CD8-positive, alpha-beta memory T cell (primary cell): ENCODE data around the gene GP9. TPM values are rescaled to one million over a fixed set of nuclear protein-coding genes. Genes with fewer than 3 reads are reported as not detected.
"Not testable (repeated sequence)": the region's sequence is repeated elsewhere in the genome, so short reads cannot be mapped to it uniquely, and the experiment has no call there.

ENCODE experiments used
- CTCF ChIA-PET: fragments of 350-600 bp; sonication (Branson Sonifier 250); formaldehyde crosslinking; loops from one replicate; lab custom pipeline; 2021; ENCODE audit warnings: antibody characterized with exemption; lab: Charles Lee
- POLR2A ChIA-PET: fragments of 350-600 bp; sonication (Branson Sonifier 250); formaldehyde crosslinking; loops from one replicate; lab custom pipeline; 2021; ENCODE audit warnings: antibody characterized with exemption; lab: Charles Lee
- DNase-seq, 5 donors: peaks; one replicate each; pipeline versions ENCODE4 v3.0.0 to v3.0.0-alpha.2; 2020 to 2022; ENCODE audit warnings: mixed read lengths in 1 of 5
- H3K27ac ChIP-seq: one replicate; pipeline ENCODE4 v1.7.0; 2013; ENCODE audit warnings: low read depth, mild to moderate bottlenecking, low read length, moderate library complexity
- H3K27me3 ChIP-seq: 2 replicates; pipeline ENCODE4 v1.7.0; 2013; ENCODE audit warnings: low read length, mild to moderate bottlenecking; ENCODE audit not compliant: insufficient read depth, poor library complexity, severe bottlenecking
- H3K36me3 ChIP-seq: 2 replicates; pipeline ENCODE4 v1.7.0; 2013; ENCODE audit warnings: mild to moderate bottlenecking, low read length, moderate library complexity; ENCODE audit not compliant: insufficient read depth
- H3K4me1 ChIP-seq: 2 replicates; pipeline ENCODE4 v1.7.0; 2013; ENCODE audit warnings: mild to moderate bottlenecking, low read length, moderate library complexity; ENCODE audit not compliant: insufficient read depth
- H3K4me3 ChIP-seq: 2 replicates; pipeline ENCODE4 v1.7.0; 2013; ENCODE audit warnings: mild to moderate bottlenecking, low read length
- H3K9me3 ChIP-seq: 2 replicates; pipeline ENCODE4 v1.7.0; 2013; ENCODE audit warnings: mild to moderate bottlenecking, low read length
- H3K27ac Mint-ChIP-seq, 8 donors: one replicate each; pipeline ENCODE4 v1.8.0; 2020 to 2021; ENCODE audit warnings: mixed read lengths in 8 of 8, mild to moderate bottlenecking in 6 of 8, inconsistent platforms in 3 of 8, moderate library complexity in 3 of 8
- H3K27me3 Mint-ChIP-seq, 2 donors: one replicate each; pipeline ENCODE4 v1.8.0; 2020 to 2021; ENCODE audit warnings: mixed read lengths in 2 of 2, mild to moderate bottlenecking in 1 of 2, moderate library complexity in 1 of 2
- H3K36me3 Mint-ChIP-seq, 3 donors: one replicate each; pipeline ENCODE4 v1.8.0; 2020 to 2021; ENCODE audit warnings: mixed read lengths in 3 of 3, inconsistent platforms in 1 of 3, mild to moderate bottlenecking in 1 of 3
- H3K4me1 Mint-ChIP-seq, 3 donors: one replicate each; pipeline ENCODE4 v1.8.0; 2020 to 2021; ENCODE audit warnings: mixed read lengths in 3 of 3, inconsistent platforms in 1 of 3, mild to moderate bottlenecking in 1 of 3
- H3K4me3 Mint-ChIP-seq, 7 donors: one replicate each; pipeline ENCODE4 v1.8.0; 2020 to 2021; ENCODE audit warnings: mixed read lengths in 7 of 7, mild to moderate bottlenecking in 6 of 7, moderate library complexity in 4 of 7, inconsistent platforms in 2 of 7
- H3K9me3 Mint-ChIP-seq, 5 donors: one replicate each; pipeline ENCODE4 v1.8.0; 2020 to 2022; ENCODE audit warnings: mixed read lengths in 5 of 5, mild to moderate bottlenecking in 3 of 5, moderate library complexity in 2 of 5, inconsistent platforms in 1 of 5
- polyA plus RNA-seq: library from polyadenylated mRNA; unstranded; fragments of 300-500 nt; fragmentation: Illumina TruSeq; gene quantifications from one replicate; pipeline ENCODE4 v1.2.3, GENCODE V29; 2021
- total RNA-seq, 2 experiments: library from RNA; stranded (reverse); gene quantifications; one replicate each; pipeline ENCODE4 v1.2.3, GENCODE V29; 2021

GP9 gene
- total and polyA plus RNA-seq, 3 experiments from 2014 or later = not detected

DNA sequence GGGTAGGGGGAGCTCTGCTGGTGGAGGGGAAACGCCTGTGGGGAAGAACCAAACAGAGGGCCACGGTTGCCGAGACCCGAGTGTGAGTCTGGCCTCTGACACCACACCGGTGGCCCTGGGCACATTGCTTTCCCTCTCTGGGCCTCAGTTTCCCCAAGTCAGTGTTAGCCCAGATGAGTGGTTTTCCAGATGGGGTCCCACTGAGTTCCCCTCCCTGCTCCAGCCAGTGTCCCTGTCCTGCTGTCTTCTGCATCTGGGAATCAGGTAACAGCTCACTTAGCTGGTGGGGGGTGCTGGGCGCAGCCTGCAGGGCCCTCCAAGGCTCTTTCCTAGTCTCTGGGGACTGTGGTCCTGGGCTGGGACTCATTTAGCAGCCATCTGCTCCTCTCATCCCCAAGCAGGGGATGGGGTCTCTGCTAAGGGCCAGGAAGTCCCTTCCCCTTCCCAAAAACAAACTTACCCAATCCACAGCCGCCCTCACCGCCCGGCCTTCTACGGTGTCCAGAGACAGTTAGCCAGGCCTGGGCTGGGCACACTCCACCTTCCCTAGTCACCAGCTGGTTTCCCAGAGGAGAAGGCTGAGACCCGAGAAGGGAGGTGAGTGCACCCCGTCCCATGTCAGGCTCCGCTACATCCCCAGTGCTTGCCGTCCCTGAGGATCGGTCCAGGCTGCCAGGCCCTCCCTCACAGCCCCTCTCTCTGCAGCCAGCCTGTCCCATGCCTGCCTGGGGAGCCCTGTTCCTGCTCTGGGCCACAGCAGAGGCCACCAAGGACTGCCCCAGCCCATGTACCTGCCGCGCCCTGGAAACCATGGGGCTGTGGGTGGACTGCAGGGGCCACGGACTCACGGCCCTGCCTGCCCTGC, 676 bp downstream of the GP9 start:
- Mint-ChIP-seq H3K27ac (peak overlapping the region in 1 of 8 donors; percentile 77), H3K9me3 (no peaks in the 10 kb centered on the region), H3K4me1 (no peaks in the 10 kb centered on the region), H3K4me3 (no peak overlapping the region), H3K36me3 (no peaks in the 10 kb centered on the region), H3K27me3 (peaks cover 0 to 5% of the 10 kb centered on the region in 2 donors)
- Histone ChIP-seq H3K4me1 (no peaks in the 10 kb centered on the region), H3K4me3 (no peak overlapping the region), H3K27me3 (no peaks in the 10 kb centered on the region), H3K36me3 (no peaks in the 10 kb centered on the region), H3K27ac (no peak overlapping the region), H3K9me3 (no peaks in the 10 kb centered on the region)
- ChIA-PET POLR2A (no interaction called here), CTCF (interaction anchor here (1.5 to 1.6 kb wide), 3 partner anchors 9 to 185 kb away, joined by 3 to 5 read pairs (median 4); no protein-coding TSS in a partner anchor)
- DNase-seq = no peak

DNA sequence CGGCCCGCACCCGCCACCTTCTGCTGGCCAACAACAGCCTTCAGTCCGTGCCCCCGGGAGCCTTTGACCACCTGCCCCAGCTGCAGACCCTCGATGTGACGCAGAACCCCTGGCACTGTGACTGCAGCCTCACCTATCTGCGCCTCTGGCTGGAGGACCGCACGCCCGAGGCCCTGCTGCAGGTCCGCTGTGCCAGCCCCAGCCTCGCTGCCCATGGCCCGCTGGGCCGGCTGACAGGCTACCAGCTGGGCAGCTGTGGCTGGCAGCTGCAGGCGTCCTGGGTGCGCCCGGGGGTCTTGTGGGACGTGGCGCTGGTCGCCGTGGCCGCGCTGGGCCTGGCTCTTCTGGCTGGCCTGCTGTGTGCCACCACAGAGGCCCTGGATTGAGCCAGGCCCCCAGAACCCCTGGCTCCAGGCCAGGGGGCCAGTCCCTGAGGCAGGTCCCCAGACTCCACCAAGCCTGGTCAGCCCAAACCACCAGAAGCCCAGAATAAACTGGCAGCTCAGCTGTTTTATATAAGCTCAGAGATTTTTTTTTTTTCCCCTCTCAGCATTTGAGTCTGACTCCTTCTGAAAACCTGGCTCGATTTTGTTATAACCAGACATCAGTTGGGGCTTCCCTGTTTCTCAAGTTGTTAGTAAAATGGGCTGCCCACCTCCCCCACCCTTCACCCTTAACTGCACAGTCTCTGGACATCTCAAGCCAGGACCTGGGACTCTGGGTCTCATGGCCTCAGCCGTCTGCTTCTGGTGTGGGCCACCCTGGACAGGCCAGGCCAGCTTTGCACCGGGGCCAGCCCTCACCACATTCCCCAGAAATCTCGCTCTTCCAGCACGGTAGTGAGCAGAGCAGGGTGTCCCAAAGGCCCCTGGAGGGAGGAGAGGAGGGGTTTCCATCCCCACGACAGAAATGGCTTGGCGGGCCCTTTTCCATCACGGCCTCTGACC, 1.6 kb downstream of the GP9 start:
- no peaks in the 10 kb centered on the region for H3K27me3 ChIP-seq
- ChIA-PET POLR2A (no interaction called here), CTCF (interaction anchor here (1.6 to 1.9 kb wide), 2 partner anchors 10 to 92 kb away, joined by 3 to 4 read pairs; no protein-coding TSS in a partner anchor)
- H3K4me1 Mint-ChIP-seq = no peaks in the 10 kb centered on the region
- H3K4me3 Mint-ChIP-seq = no peak overlapping the region
- no peaks in the 10 kb centered on the region for H3K36me3 Mint-ChIP-seq
- H3K27ac Mint-ChIP-seq = no peak overlapping the region
- no peak overlapping the region for H3K4me3 ChIP-seq
- no peaks in the 10 kb centered on the region for H3K9me3 Mint-ChIP-seq
- no peaks in the 10 kb centered on the region for H3K9me3 ChIP-seq
- H3K36me3 ChIP-seq = no peaks in the 10 kb centered on the region
- no peak overlapping the region for H3K27ac ChIP-seq
- H3K4me1 ChIP-seq = no peaks in the 10 kb centered on the region
- no peak for DNase-seq
- H3K27me3 Mint-ChIP-seq = peaks cover 3 to 5% of the 10 kb centered on the region in 2 donors

DNA sequence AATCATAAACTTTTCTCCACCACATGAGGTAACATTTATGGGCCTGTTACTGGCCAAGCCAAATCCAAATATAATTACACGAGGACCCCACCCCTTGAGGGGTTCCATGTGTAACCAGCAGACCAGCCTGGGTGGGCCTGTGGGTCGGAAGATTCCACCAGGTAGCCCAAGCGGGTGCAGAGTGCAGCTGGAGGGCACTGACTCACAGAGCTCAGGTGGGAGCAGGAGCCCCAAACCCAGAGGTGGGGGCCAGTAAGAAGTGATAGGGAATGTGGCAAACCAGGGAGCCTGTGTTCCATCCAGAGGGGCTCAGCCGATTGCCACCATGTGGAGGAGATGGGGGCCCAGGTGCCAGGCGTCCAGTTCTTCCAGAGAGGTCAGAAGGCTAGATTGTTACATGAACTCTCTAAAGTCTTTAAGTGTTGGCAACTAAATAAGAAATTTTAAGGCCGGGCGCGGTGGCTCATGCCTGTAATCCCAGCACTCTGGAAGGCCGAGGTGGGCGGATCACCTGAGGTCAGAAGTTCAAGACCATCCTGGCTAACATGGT, 2.6 kb downstream of the GP9 start:
- H3K27ac Mint-ChIP-seq = no peak overlapping the region
- Histone ChIP-seq H3K9me3 (no peaks in the 10 kb centered on the region), H3K27me3 (no peaks in the 10 kb centered on the region), H3K36me3 (no peaks in the 10 kb centered on the region), H3K27ac (no peak overlapping the region), H3K4me3 (no peak overlapping the region), H3K4me1 (no peaks in the 10 kb centered on the region)
- no peaks in the 10 kb centered on the region for H3K9me3 Mint-ChIP-seq
- H3K4me1 Mint-ChIP-seq = peaks cover 0 to 7% (median 3%) of the 10 kb centered on the region in 3 donors
- H3K4me3 Mint-ChIP-seq = no peak overlapping the region
- CTCF ChIA-PET = interaction anchor here (0.9 to 1.9 kb wide), 2 partner anchors 10 to 93 kb away, joined by 4 read pairs; no protein-coding TSS in a partner anchor
- no peaks in the 10 kb centered on the region for H3K36me3 Mint-ChIP-seq
- peaks cover 6 to 14% of the 10 kb centered on the region in 2 donors for H3K27me3 Mint-ChIP-seq
- DNase-seq = no peak
- POLR2A ChIA-PET = no interaction called here

- H3K36me3 Mint-ChIP-seq = no peaks in the 10 kb centered on the region
- H3K9me3 Mint-ChIP-seq = no peaks in the 10 kb centered on the region
- Histone ChIP-seq H3K27ac (no peak overlapping the region), H3K9me3 (no peaks in the 10 kb centered on the region), H3K4me1 (no peaks in the 10 kb centered on the region), H3K27me3 (no peaks in the 10 kb centered on the region), H3K4me3 (no peak overlapping the region), H3K36me3 (no peaks in the 10 kb centered on the region)
- ChIA-PET POLR2A (interaction anchor here (0.7 kb wide), 1 partner anchor 200 kb away, joined by 4 read pairs; no protein-coding TSS in a partner anchor), CTCF (interaction anchor here (0.9 kb wide), 1 partner anchor 11 kb away, joined by 4 read pairs; no protein-coding TSS in a partner anchor)
- H3K27ac Mint-ChIP-seq = peak overlapping the region in 1 of 8 donors; percentile 68
- peaks cover 6 to 14% of the 10 kb centered on the region in 2 donors for H3K27me3 Mint-ChIP-seq
- peaks cover 2 to 9% (median 3%) of the 10 kb centered on the region in 3 donors for H3K4me1 Mint-ChIP-seq
- H3K4me3 Mint-ChIP-seq = no peak overlapping the region
- no peak for DNase-seq
These were observed 3.4 kb downstream of the GP9 start for GRCh38 chr3:129063841-129064482.

DNA sequence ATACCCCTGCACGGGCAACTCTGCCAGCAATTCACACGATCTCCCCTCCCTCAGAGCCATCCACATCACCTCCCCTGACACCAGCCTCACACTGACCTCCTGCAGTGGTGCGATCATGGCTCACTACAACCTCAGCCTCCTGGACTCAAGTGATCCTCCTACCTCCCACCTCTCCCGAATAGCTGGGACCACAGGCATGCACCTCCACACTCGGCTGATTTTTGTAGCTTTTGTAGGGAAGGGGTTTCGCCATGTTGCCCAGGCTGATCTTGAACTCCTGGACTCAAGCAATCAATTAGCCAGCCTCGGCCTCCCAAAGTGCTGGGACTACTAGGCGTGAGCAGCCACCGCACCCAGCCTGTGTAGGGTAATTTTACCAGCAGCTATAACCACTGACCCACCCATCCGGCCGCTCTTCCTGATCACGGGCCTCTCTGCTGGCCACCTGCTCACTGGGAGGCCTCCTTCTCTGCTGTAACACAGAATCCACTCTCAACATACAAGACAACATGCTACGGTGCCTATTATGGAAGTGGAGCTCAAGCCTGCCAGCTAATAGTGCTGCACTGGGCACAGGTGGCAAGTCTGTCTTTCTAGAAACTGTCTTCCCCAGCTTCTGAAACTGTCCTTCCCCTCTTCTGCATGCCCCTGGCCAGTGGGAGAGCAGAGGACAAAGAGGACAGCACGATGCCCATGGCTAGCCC, 4.6 kb downstream of the GP9 start:
- Mint-ChIP-seq H3K27me3 (peaks cover 10 to 20% of the 10 kb centered on the region in 2 donors), H3K36me3 (no peaks in the 10 kb centered on the region), H3K4me3 (no peak overlapping the region), H3K27ac (no peak overlapping the region), H3K9me3 (no peaks in the 10 kb centered on the region), H3K4me1 (peaks cover 3 to 11% (median 5%) of the 10 kb centered on the region in 3 donors)
- ChIA-PET POLR2A (no interaction called here), CTCF (interaction anchor here (1.4 to 6.0 kb wide), 4 partner anchors 11 to 62 kb away, joined by 3 to 45 read pairs (median 4); no protein-coding TSS in a partner anchor)
- H3K36me3 ChIP-seq = no peaks in the 10 kb centered on the region
- no peak for DNase-seq
- no peaks in the 10 kb centered on the region for H3K9me3 ChIP-seq
- H3K4me3 ChIP-seq = no peak overlapping the region
- no peaks in the 10 kb centered on the region for H3K4me1 ChIP-seq
- no peak overlapping the region for H3K27ac ChIP-seq
- H3K27me3 ChIP-seq = no peaks in the 10 kb centered on the region

DNA sequence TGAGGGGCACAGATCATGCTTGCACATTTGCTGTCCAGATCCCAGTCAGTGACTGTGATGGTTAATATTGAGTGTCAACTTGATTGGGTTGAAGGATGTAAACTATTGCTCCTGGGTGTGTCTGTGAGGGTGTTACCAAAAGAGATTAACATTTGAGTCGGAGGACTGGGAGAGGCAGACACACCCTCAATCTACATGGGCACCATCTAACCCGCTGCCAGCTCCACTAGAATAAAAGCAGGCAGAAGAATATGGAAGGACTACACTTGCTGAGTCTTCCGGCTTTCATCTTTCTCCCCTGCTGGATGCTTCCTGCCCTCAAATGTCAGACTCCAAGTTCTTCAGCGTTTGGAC, 5.1 kb downstream of the GP9 start:
- no peaks in the 10 kb centered on the region for H3K36me3 ChIP-seq
- DNase-seq = no peak
- Mint-ChIP-seq H3K27me3 (peaks cover 11 to 23% of the 10 kb centered on the region in 2 donors), H3K9me3 (no peaks in the 10 kb centered on the region), H3K27ac (no peak overlapping the region), H3K36me3 (no peaks in the 10 kb centered on the region), H3K4me1 (peaks cover 3 to 11% (median 5%) of the 10 kb centered on the region in 3 donors), H3K4me3 (no peak overlapping the region)
- no peaks in the 10 kb centered on the region for H3K4me1 ChIP-seq
- H3K4me3 ChIP-seq = no peak overlapping the region
- no peaks in the 10 kb centered on the region for H3K27me3 ChIP-seq
- CTCF ChIA-PET = interaction anchor here (1.4 to 6.0 kb wide), 4 partner anchors 12 to 62 kb away, joined by 3 to 45 read pairs (median 4); no protein-coding TSS in a partner anchor
- no peak overlapping the region for H3K27ac ChIP-seq
- H3K9me3 ChIP-seq = no peaks in the 10 kb centered on the region
- POLR2A ChIA-PET = no interaction called here

GRCh38 chr3:129067719-129068118, 7.1 kb downstream of the GP9 start:
- H3K4me3 ChIP-seq, H3K36me3 Mint-ChIP-seq, H3K9me3 Mint-ChIP-seq, H3K27me3 ChIP-seq, H3K27ac ChIP-seq, POLR2A ChIA-PET, H3K4me1 ChIP-seq, H3K9me3 ChIP-seq, H3K36me3 ChIP-seq: not testable (repeated sequence)
- DNase-seq = peak in 2 of 5 donors; percentile 13 to 46
- peaks cover 3 to 11% (median 5%) of the 10 kb centered on the region in 3 donors for H3K4me1 Mint-ChIP-seq
- H3K4me3 Mint-ChIP-seq = peak overlapping the region; percentile 35 to 75 (median 66)
- peak overlapping the region in 2 of 8 donors; percentile 38 to 82 for H3K27ac Mint-ChIP-seq
- H3K27me3 Mint-ChIP-seq = peaks cover 11 to 27% of the 10 kb centered on the region in 2 donors
- CTCF ChIA-PET = interaction anchor here (1.3 to 6.0 kb wide), 3 partner anchors 14 to 95 kb away, joined by 3 to 45 read pairs (median 3); no protein-coding TSS in a partner anchor
